K562 (cell line): ENCODE data around the gene TCIRG1. TPM values are rescaled to one million over a fixed set of nuclear protein-coding genes. Genes with fewer than 3 reads are reported as not detected.
"Not testable (repeated sequence)": the region's sequence is repeated elsewhere in the genome, so short reads cannot be mapped to it uniquely, and the experiment has no call there.

Experiments
- ATAC-seq: fragments of 200-7000 bp; cut with Tn5 transposase; 3 replicates; pipeline ENCODE4 v1.9.1; 2020; ENCODE audit warnings: moderate library complexity
- BruUV-seq: library from RNA; stranded (reverse); fragments of 400-500 nt; replicated peaks from 2 replicates; lab custom pipeline; 2021; lab: Mats Ljungman, UMichigan
- CTCF ChIA-PET: fragments of 300-600 bp; formaldehyde crosslinking; extraction: SDS; loops from one replicate; lab custom pipeline; 2021; ENCODE audit warnings: low intra/inter-chr PET ratio; lab: Yijun Ruan, JAX
- POLR2A ChIA-PET: fragments of 300-600, 350-650 bp; sonication (Branson Sonifier 250); formaldehyde crosslinking; extraction: SDS; loops from one replicate; lab custom pipeline; 2021; ENCODE audit warnings: antibody characterized with exemption, inconsistent platforms; lab: Yijun Ruan, JAX
- DNase-seq, 4 experiments: peaks; one replicate each; pipeline versions ENCODE4 v3.0.0 to v3.0.0-alpha.2; 2011 to 2018; ENCODE audit warnings: low spot score in 3 of 4, mixed read lengths in 3 of 4; ENCODE audit errors: extremely low read depth in 1 of 4
- FAIRE-seq: peaks from 2 replicates; lab custom pipeline; 2011; peaks lifted over from hg19 to GRCh38; lab: Jason Lieb, UNC
- H2AFZ ChIP-seq: 2 replicates; pipeline ENCODE4 v1.6.0; 2011; ENCODE audit warnings: low read depth, low read length, control low read depth, inconsistent platforms
- H3K27ac ChIP-seq: fragments of 200-600 bp; 3 replicates; pipeline ENCODE4 v1.8.0; 2011; ENCODE audit warnings: low read depth, mild to moderate bottlenecking, control low read depth, inconsistent platforms, low read length, moderate library complexity, mixed read lengths; ENCODE audit errors: extremely low read depth
- H3K27me3 ChIP-seq, 2 experiments: fragments of 300-600 bp in 1 of 2; 2 replicates in 1 of 2; 3 replicates in 1 of 2; pipeline versions ENCODE4 v1.6.0 to v1.8.0; 2011; ENCODE audit warnings: inconsistent platforms in 2 of 2, low read length in 2 of 2, mild to moderate bottlenecking in 1 of 2, mixed read lengths in 1 of 2, moderate library complexity in 1 of 2; ENCODE audit not compliant: control insufficient read depth in 2 of 2, insufficient read depth in 2 of 2
- H3K36me3 ChIP-seq: fragments of 300-600 bp; 3 replicates; pipeline ENCODE4 v1.8.0; 2011; ENCODE audit warnings: mild to moderate bottlenecking, low read length, inconsistent platforms; ENCODE audit not compliant: control insufficient read depth, insufficient read depth
- H3K4me1 ChIP-seq, 2 experiments: fragments of 200-600 bp in 1 of 2; replicated peaks in 1 of 2; 2 replicates in 1 of 2; 3 replicates in 1 of 2; pipeline versions ENCODE4 v1.5.1 to v1.8.0; 2011; ENCODE audit warnings: inconsistent platforms in 2 of 2, low read length in 2 of 2, mild to moderate bottlenecking in 1 of 2, mixed read lengths in 1 of 2, moderate library complexity in 1 of 2; ENCODE audit not compliant: control insufficient read depth in 2 of 2, insufficient read depth in 2 of 2
- H3K4me2 ChIP-seq: 2 replicates; pipeline ENCODE4 v1.6.1; 2011; ENCODE audit warnings: low read length, control low read depth, inconsistent platforms, mixed read lengths; ENCODE audit not compliant: insufficient read depth
- H3K4me3 ChIP-seq: fragments of 200-600 bp; sonication (generic), shearing (Covaris generic); 2 replicates; pipeline ENCODE4 v1.5.1; 2016; ENCODE audit warnings: control low read depth, inconsistent platforms
- H3K79me2 ChIP-seq: fragments of 200-600 bp; 3 replicates; pipeline ENCODE4 v1.8.0; 2011; ENCODE audit warnings: low read length, inconsistent platforms; ENCODE audit not compliant: control insufficient read depth, insufficient read depth
- H3K9ac ChIP-seq, 2 experiments: 2 replicates each; pipeline versions ENCODE4 v1.6.0 to v1.6.1; 2011; ENCODE audit warnings: low read depth in 2 of 2, low read length in 2 of 2, control low read depth in 1 of 2, inconsistent platforms in 1 of 2, mild to moderate bottlenecking in 1 of 2, mixed read lengths in 1 of 2; ENCODE audit not compliant: insufficient read depth in 1 of 2
- H3K9me1 ChIP-seq: one replicate; pipeline ENCODE4 v1.6.0; 2011; ENCODE audit warnings: inconsistent platforms, mild to moderate bottlenecking, low read length, moderate library complexity; ENCODE audit not compliant: control insufficient read depth, insufficient read depth
- H3K9me3 ChIP-seq: replicated peaks from 2 replicates; pipeline ENCODE4 v1.5.1; 2011; ENCODE audit warnings: low read depth, low read length, inconsistent platforms; ENCODE audit not compliant: control insufficient read depth, insufficient read depth
- H4K20me1 ChIP-seq: replicated peaks from 2 replicates; pipeline ENCODE4 v1.6.1; 2011; ENCODE audit warnings: low read length, inconsistent platforms, mixed read lengths; ENCODE audit not compliant: control insufficient read depth, insufficient read depth
- CTBP1 ChIP-seq: fragments of 450-650 bp; IDR thresholded peaks from 2 replicates; pipeline ENCODE4 v1.6.1; 2016; ENCODE audit warnings: borderline replicate concordance
- L3MBTL2 ChIP-seq: fragments of 450-650 bp; IDR thresholded peaks from 2 replicates; pipeline ENCODE4 v1.6.1; 2016; ENCODE audit warnings: mild to moderate bottlenecking, moderate library complexity
- MAX ChIP-seq: sonication (generic); formaldehyde crosslinking; IDR thresholded peaks from 2 replicates; pipeline ENCODE4 v1.9.0; 2022; ENCODE audit warnings: mild to moderate bottlenecking, missing genetic modification reagents
- MGA ChIP-seq: fragments of 450-650 bp; IDR thresholded peaks from 2 replicates; pipeline ENCODE4 v1.6.1; 2016; ENCODE audit warnings: mild to moderate bottlenecking, moderate library complexity
- MTA3 ChIP-seq: fragments of 450-650 bp; formaldehyde crosslinking; IDR thresholded peaks from 2 replicates; pipeline ENCODE4 v1.6.1; 2017; ENCODE audit warnings: mild to moderate bottlenecking, borderline replicate concordance
- NFE2 ChIP-seq: IDR thresholded peaks from 2 replicates; pipeline ENCODE4 v1.6.1; 2014; ENCODE audit warnings: antibody characterized with exemption, low read depth
- SMC3 ChIP-seq: conservative IDR thresholded peaks from 2 replicates; pipeline ENCODE4 v1.6.1; 2011; ENCODE audit warnings: low read depth, low read length, improper control_type of control experiment; ENCODE audit not compliant: insufficient read depth
- STAG1 ChIP-seq: sonication (generic); formaldehyde crosslinking; IDR thresholded peaks from 2 replicates; pipeline ENCODE4 v1.5.0; 2020; ENCODE audit warnings: missing genetic modification reagents, borderline replicate concordance
- WGBS: fragments of 100-300 bp; shearing (Covaris generic); methylation state at CpG from one replicate; pipeline ENCODE4 v1.1.6; 2016; ENCODE audit warnings: low coverage, mixed read lengths; ENCODE audit not compliant: insufficient coverage; ENCODE audit errors: missing lambda C conversion rate; 5-methylcytosine and 5-hydroxymethylcytosine counted together
- in situ Hi-C: fragments of 300-500 bp; cut with MboI; formaldehyde crosslinking; loops from 4 replicates; pipeline ENCODE4 v1.15.0; 2018; ENCODE audit warnings: inconsistent platforms, mixed read lengths
- intact Hi-C: fragments of 100-400 bp; cut with micrococcal nuclease; formaldehyde crosslinking; loops from 2 replicates; pipeline ENCODE4 v1.14.2; 2022
- polyA plus RNA-seq, 8 experiments: library from polyadenylated mRNA; depleted of rRNA in 4 of 8; stranded (reverse) in 5 of 8; unstranded in 3 of 8; fragments of >200 nt; fragmentation: Nextera tagmentation in 2 of 8; fragmentation: Illumina TruSeq in 1 of 8; extraction: Ambion mirVana in 2 of 8; extraction: Trizol in 1 of 8; gene quantifications; 2 replicates each; pipeline versions ENCODE4 v1.2.1 to v1.2.3, GENCODE V29; 2011 to 2014; ENCODE audit warnings: inconsistent platforms in 1 of 8, missing spikeins in 1 of 8
- total RNA-seq, 7 experiments: library from RNA; depleted of rRNA in 6 of 7; stranded (reverse); fragments of >200 nt in 6 of 7; fragmentation: Illumina TruSeq in 2 of 7; extraction: Trizol in 2 of 7; gene quantifications; 2 replicates each; pipeline versions ENCODE4 v1.2.1 to v1.2.3, GENCODE V29; 2011 to 2021; ENCODE audit warnings: low replicate concordance in 1 of 7

Gene TCIRG1
- total and polyA plus RNA-seq, 9 of the 15 experiments (the other 6 are each of a cell fraction or from before 2014, with no cell fraction given) = 0.49 to 143 (median 24.4) TPM

- TF ChIP-seq MGA (peak; percentile 54), MAX (CRISPR knock-in tag) (peak; percentile 80), MTA3 (0 out of 2 replicates have a peak, but pooled peaks have one; percentile 23), STAG1 (peak; percentile 56), L3MBTL2 (peak; percentile 82), SMC3 (peak; percentile 62), NFE2 (0 out of 2 replicates have a peak, but pooled peaks have one; percentile 3), CTBP1 (peak; percentile 23; the same call in 1 of the 2 replicates)
- TF ChIP-seq, all 486 proteins: peak for 13; not testable (repeated sequence) for 473
These were observed 45.0 kb upstream of the TCIRG1 start (continued) for GRCh38 chr11:67993821-67994220.

- H3K27ac ChIP-seq, in situ Hi-C loops, ATAC-seq, H3K9me1 ChIP-seq, DNase-seq, H3K79me2 ChIP-seq, H3K9ac ChIP-seq, FAIRE-seq, intact Hi-C loops, CTCF ChIA-PET, BruUV-seq, H3K27me3 ChIP-seq, H3K9me3 ChIP-seq, H3K4me2 ChIP-seq, H4K20me1 ChIP-seq, H3K4me3 ChIP-seq, H3K36me3 ChIP-seq, H2AFZ ChIP-seq: not testable (repeated sequence)
- H3K4me1 ChIP-seq = peaks cover 8 to 37% of the 10 kb centered on the region in 2 experiments; a peak in 4 of 5 replicates
- POLR2A ChIA-PET = interaction anchor here (0.6 to 1.2 kb wide), 2 partner anchors 42 to 44 kb away, joined by 3 read pairs; no protein-coding TSS in a partner anchor
- WGBS = 60% methylated on average over 4 of the region's 5 CpGs
These were observed 44.4 kb upstream of the TCIRG1 start for GRCh38 chr11:67994387-67994786.
